ENCODE measurements around the gene PRDX1. TPM values are rescaled to one million over a fixed set of nuclear protein-coding genes. Genes with fewer than 3 reads are reported as not detected.

PRDX1 gene
- total and polyA plus RNA-seq, 2 of the 8 experiments (the other 6 are each of a cell fraction or from before 2014, with no cell fraction given) = 1,165 to 1,418 TPM

GRCh38 chr1:45493116-45493697, 28.5 kb downstream of the PRDX1 start:
- Histone ChIP-seq H2AFZ (ENCODE audit: low read length) (no peak overlapping the region), H3K4me2 (ENCODE audit: insufficient read depth in 1 of 2, low read depth in 2 of 2, low read length in 2 of 2) (no peak overlapping the region), H3K79me2 (ENCODE audit: control insufficient read depth in 1 of 2, insufficient read depth in 2 of 2, low read length in 2 of 2) (peaks cover 0 to 11% of the 10 kb centered on the region in 2 experiments; a peak in 1 of 4 replicates), H3K18ac (ENCODE audit: extremely low read depth, low read length) (no peak overlapping the region), H3K79me1 (ENCODE audit: low read depth, low read length) (no peaks in the 10 kb centered on the region; the same call in 1 of the 2 replicates), H2BK15ac (ENCODE audit: low read length) (no peak overlapping the region), H4K8ac (ENCODE audit: extremely low read depth, insufficient read depth, low read length) (peak overlapping the region; percentile 26; the same call in 1 of the 2 replicates), H3K56ac (replicated peaks; ENCODE audit: insufficient read length, low read depth, low read length) (no peak overlapping the region), H3K4ac (replicated peaks; ENCODE audit: insufficient read length, low read depth, low read length) (no peak overlapping the region), H3K9me3 (ENCODE audit: insufficient read depth in 2 of 2, low read depth in 1 of 2, low read length in 1 of 2) (peaks cover 0 to 10% of the 10 kb centered on the region in 2 experiments; a peak in 2 of 4 replicates), H3K23ac (ENCODE audit: insufficient read length) (no peak overlapping the region), H4K5ac (ENCODE audit: insufficient read length, low read depth, low read length) (no peak overlapping the region), H3K23me2 (ENCODE audit: low read depth, low read length) (peaks cover 11% of the 10 kb centered on the region), H4K20me1 (replicated peaks in 1 of 2; ENCODE audit: control insufficient read depth in 1 of 2, insufficient read depth in 2 of 2, low read length in 2 of 2) (no peaks in the 10 kb centered on the region), H4K91ac (replicated peaks; ENCODE audit: insufficient read length, low read length) (no peak overlapping the region), H2BK20ac (ENCODE audit: low read length) (no peak overlapping the region), H3K14ac (ENCODE audit: insufficient read length) (no peak overlapping the region), H3K4me1 (replicated peaks in 1 of 4; ENCODE audit: control insufficient read depth in 3 of 4, insufficient read depth in 4 of 4, low read length in 3 of 4) (peaks cover 0 to 8% (median 3%) of the 10 kb centered on the region in 4 experiments; a peak in 6 of 7 replicates), H3K36me3 (ENCODE audit: control insufficient read depth in 2 of 4, insufficient read depth in 4 of 4, low read length in 3 of 4) (no peaks in the 10 kb centered on the region), H2BK12ac (ENCODE audit: low read depth, low read length) (no peak overlapping the region), H2BK120ac (replicated peaks; ENCODE audit: low read depth, low read length) (no peak overlapping the region), H3K27me3 (replicated peaks in 1 of 4; ENCODE audit: control insufficient read depth in 3 of 4, extremely low read depth in 1 of 4, insufficient read depth in 3 of 4, low read length in 3 of 4) (no peaks in the 10 kb centered on the region), H2BK5ac (ENCODE audit: low read depth, low read length) (no peak overlapping the region), H3K9ac (replicated peaks in 1 of 4; ENCODE audit: extremely low read depth in 1 of 4, low read depth in 3 of 4, low read length in 3 of 4) (no peak overlapping the region), H3K4me3 (ENCODE audit: extremely low read depth in 1 of 4, insufficient read depth in 2 of 4, low read depth in 3 of 4, low read length in 4 of 4) (no peak overlapping the region), H3K27ac (ENCODE audit: low read depth, low read length) (no peak overlapping the region), H2AK5ac (ENCODE audit: low read depth, low read length) (no peak overlapping the region)
- ChIA-PET POLR2A (ENCODE audit: partially characterized antibody) (interaction anchor here (0.7 to 3.8 kb wide), 7 partner anchors 7 to 166 kb away, joined by 3 to 20 read pairs (median 4); partner anchors contain the start of genes CCDC163, HPDL, MMACHC and MUTYH), CTCF (ENCODE audit: partially characterized antibody) (interaction anchor here (0.6 to 10.1 kb wide), 43 partner anchors 10 to 790 kb away, joined by 3 to 194 read pairs (median 5); partner anchors contain the start of genes HECTD3, MUTYH, TOE1 and UROD)
- 79% methylated on average over 2 of the region's 2 CpGs; no CpG with 5 or more reads in 1 of the 2 experiments for WGBS, 2 experiments (ENCODE audit: extremely low coverage in 1 of 2, insufficient coverage in 1 of 2, insufficient read length in 1 of 2, insufficient replicate concordance in 2 of 2, low coverage in 1 of 2, low lambda C conversion rate in 2 of 2, missing lambda C conversion rate in 1 of 2)
- TF ChIP-seq TAF7 (optimal IDR thresholded peaks at IDR 0.05; ENCODE audit: borderline replicate concordance, low read depth, low read length) (peak; percentile 17), BRCA1 (IDR thresholded peaks at IDR 0.05; ENCODE audit: low read depth, low read length) (no peak), MAX (IDR thresholded peaks at IDR 0.05) (no peak), RAD21 (IDR thresholded peaks at IDR 0.05 in 1 of 2, conservative IDR thresholded peaks at IDR 0.05 in 1 of 2; ENCODE audit: low read depth in 2 of 2, low read length in 2 of 2) (peak; percentile 78 to 87), CTCF (IDR thresholded peaks at IDR 0.05; ENCODE audit: control extremely low read depth in 1 of 3, insufficient read depth in 1 of 3, low read depth in 1 of 3, low read length in 3 of 3) (peak; percentile 6 to 62 (median 60)), TCF12 (IDR thresholded peaks at IDR 0.05; ENCODE audit: low read depth, low read length) (no peak)
- FAIRE-seq (no peak), DNase-seq (ENCODE audit: low read depth in 1 of 2, low spot score in 2 of 2) (peak in 1 of 2 experiments; percentile 66)

Measured in H1 (cell line).